ENCODE data around the gene THRB.

The THRB gene

DNA sequence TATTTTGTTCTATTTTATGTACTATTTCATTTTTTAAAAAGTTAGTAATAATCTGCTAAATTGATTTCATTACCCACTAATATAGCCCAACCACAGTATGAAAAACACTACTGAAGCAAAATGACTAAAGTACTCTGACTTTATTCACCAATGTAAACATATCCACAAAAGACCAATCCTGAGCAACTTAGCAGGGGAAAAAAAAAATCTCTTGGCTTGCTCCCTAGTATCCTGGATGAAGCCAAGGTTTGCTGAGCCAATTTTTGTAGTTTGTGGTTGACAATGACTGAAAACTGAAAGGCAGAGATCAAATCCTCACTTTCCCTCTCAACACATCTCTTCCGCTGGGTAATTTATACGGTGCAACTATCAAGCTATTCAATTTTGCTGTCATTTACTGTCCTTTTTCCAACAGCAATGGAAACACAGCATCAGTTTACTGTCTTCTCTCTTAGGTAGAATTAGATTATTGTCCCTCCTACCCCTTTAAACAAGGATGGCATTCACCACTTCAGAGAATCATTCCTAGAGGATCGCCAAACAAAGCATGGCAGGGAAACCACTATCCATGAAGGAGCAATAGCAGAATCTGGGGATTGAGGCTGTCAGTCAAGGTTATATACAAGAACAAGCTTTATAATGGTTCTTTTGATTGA is 149.7 kb downstream of the THRB start:
- DNase-seq: no peak

DNA sequence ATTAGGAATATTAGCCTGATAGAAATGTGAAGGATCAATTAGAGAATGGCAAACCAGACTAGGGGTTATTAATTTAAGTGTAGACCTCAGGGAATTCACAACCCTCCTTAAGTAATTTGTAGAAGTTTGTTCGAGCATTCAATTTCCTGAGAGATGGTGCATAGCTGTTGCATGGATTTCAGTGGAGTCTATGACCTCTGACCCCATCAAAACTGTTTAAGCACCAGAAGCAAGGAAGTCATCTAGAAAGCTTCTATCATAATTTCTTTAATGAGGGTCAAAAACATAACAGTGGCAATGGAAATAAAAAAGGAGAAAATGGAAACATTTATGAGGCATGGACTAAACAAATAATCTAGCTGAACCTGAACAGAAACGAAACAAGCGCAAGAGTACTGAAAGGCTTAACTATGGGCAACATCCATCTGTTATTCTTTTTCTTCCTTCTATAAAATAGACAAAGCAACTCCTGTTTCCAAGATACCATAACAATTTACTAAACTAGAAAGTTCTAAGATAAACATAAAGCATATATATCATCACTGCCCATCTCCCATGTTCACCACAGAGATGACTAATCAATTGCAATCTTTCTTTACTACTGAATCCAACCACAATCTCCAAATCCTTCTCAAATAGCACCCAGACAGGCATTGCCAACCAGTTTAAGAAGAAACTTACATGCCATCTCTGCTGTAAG is 151.4 kb downstream of the THRB start:
- DNase-seq: no peak

DNA sequence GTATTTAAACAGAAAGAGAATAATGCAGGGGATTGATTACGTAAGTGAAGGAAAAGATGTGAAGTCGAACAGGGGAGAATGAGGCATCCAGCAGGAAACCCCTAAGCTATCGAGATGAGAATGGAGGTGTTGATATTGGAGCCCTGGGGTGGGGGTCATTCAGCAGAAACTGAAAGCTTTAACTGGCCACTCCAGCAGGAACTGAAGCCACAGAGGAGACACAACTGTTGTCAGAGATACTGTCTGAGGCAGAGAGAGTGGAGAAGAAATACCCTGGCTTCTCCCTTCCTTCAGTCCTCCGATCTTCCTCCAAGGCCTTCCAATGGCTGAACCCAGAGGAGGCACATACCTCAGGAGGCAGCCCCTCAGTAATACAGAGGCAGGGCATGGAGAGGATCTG is 152.4 kb downstream of the THRB start:
- no peak for DNase-seq

DNA sequence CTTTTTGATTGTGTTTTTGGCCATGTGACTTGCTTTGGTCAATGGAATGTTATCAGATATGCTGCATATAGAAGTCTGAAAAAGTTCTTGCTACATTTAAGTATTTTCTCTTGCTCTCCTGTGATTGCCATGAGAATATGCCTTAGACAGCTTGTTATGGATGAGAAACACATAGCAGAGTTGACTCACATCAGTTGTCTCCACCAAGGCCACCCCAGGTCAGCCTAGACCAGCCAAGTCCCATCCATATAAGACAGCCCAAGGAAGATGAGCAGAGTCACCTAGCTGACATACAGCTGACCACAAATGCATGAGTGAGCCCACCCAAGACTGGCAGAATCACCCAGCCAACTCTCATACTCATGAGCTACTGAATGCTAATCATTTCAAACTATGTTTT is 153.0 kb downstream of the THRB start:
- no peak for DNase-seq

DNA sequence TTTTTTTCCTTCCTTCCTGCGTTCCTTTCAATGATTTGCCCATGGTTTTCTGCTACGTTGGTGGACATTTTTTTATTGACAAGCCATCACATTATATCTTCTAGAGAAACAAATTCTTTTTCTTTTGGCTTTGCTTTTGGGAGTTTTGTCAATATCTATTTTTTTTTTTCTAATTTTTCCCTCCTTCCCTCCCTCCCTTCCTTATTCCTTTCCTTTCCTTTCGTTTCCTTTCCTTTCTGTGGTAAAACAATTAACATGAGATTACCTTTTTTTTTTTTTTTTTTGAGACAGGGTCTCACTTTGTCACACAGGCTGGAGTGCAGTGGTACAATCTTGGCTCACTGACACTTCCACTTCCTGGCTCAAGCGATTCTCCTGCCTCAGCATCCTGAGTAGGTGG is 153.7 kb downstream of the THRB start:
- DNase-seq: no peak

DNA sequence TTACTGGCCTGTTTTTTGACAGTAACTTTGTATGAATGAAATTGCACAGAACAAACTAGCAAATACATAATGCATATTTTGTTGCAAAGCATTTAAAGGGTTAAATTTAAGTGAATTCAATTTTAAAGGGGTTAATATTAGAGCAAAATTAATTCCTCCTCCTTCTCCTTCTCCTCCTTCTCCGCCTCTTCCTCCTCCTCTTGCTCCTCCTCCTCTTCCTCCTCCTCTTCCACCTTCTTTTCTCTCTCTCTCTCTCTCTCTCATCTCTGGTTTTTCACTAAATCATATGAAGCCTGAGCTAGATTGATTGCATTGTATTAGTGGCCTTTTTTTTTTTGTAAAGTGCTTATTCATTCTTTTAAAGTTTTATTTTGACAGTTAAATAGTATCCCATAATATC is 154.5 kb downstream of the THRB start:
- no peak for DNase-seq

DNA sequence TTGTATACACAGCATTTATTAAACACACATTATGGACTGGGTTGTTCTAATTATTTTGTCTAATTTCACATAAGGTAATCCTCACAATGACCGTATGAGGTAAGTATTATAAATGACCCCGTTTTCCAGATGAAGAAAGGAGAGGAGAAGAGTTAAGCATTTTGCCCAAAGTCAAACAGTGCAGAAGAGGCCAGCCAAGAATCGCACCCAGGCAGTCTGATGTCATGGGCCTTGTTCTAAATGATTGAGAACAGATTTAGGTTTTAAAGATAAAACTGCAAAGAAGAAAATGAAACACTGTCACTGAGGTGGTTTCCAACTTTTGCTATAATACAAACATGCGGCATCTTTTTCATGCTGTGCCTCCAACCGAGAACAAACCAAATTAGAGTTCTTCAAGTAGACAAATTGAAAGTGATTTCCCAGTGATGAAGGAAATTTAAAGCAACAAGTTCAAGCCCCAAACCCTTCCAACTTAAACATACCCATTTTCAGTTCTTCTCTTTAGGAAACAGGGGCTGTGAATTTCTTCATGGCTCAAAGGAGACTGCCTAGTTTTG is 155.3 kb downstream of the THRB start:
- no peak for DNase-seq

DNA sequence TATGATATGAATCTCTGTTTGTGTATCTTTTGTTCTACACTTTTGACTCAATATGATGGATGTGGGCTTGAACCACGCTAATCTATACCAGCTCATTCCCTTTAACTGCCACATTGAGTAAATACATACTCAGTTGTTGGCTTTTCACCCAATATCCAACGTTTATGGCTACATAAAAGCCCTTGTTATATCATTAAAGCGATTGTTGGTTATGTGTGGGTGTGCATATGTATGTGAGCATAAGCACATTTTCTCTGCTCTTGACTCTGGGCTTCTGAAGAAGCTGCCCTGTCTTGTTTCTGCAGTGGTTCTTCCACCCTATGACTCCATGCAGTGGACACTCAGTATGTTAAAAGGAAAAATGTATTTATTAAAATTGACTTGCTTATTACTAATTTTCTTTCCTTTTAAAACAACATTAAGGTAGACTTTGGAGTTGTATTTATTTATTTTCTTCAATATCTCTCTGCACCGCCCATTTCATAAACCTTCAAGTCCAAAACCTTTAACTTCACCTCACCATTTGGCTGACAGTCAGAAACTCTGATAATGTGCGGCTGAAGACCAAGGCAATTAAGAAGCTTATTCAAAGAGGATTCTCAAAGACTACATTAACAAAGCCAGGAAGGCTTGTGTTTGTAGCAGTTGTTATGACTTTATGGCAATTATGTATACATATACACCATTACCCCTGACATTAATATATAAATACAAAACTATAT is 156.1 kb downstream of the THRB start:
- no peak for DNase-seq

DNA sequence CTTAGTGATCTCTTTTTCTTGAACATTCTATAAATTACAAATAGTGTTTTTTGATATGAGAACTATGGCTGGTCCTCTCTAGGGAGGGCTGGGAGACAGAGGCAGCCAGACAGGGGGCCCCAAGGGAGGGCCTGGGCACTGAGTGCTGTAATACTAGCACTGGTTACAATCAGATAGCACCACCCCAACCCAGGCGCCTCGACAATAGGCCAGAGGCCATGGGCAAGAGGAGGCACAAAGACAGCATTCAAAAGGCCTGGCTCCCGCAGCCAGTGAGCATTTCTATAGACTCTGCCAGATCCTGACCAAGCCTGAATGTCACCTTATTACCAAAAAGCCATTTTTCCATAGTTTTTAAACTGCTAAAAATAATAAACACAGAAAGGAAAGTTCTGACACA is 158.5 kb downstream of the THRB start:
- no peak for DNase-seq

DNA sequence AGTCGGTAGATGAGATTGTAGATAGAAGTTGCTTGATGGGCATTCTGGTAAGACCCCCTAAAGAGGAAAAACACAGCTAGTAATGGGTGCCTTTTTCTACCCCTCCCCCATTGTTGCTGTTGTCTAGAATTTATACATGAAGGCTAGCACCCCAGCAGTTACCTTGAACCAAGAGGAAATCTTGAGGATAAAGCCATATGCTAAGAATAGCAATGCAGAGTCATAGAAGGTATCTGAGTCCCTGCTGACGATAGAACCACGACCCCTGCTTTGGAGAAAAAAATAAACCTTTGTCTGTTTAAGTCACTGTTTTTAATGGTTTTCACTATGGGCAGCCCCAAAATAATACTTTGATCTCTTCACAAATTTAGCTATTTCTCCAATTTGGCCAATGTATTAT is 162.6 kb downstream of the THRB start:
- DNase-seq: no peak

DNA sequence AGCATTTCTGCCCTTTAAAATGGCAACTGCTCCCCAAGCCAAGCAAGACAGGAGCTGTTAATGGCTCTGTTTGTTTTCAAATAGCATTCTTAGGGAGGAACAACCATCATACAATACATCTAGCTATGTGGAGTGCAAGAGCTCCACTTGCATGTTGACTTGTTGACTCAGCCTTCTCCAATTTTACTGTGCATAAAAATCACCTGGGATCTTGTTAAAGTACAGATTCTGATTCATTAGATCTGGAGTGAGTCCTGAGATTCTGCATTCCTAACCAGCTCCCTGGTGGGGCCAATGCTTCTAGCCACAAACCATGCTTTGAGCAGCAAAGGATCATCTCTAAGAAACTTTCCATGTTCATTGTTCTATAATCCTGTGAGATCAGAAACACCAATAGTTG is 171.4 kb downstream of the THRB start:
- no peak for DNase-seq

DNA sequence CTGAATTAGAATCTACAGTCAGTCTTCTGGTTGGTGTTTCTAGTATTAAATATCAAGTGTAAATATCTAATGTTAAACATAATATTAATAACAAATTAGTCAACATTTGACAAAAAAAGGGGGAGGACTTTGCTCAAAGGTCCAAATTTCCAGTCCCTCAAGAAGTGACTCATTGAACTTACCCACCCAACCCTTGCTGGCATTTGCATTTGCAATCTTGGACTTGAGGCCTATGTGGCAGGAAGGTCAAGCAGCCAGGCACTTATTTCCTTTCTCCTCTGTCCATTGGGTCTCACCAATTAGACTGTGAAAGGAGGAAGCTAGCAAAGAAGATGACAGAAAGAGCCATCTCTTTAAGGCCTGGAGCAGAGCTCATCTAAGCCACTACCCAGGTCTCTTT is 174.0 kb downstream of the THRB start:
- DNase-seq: no peak

DNA sequence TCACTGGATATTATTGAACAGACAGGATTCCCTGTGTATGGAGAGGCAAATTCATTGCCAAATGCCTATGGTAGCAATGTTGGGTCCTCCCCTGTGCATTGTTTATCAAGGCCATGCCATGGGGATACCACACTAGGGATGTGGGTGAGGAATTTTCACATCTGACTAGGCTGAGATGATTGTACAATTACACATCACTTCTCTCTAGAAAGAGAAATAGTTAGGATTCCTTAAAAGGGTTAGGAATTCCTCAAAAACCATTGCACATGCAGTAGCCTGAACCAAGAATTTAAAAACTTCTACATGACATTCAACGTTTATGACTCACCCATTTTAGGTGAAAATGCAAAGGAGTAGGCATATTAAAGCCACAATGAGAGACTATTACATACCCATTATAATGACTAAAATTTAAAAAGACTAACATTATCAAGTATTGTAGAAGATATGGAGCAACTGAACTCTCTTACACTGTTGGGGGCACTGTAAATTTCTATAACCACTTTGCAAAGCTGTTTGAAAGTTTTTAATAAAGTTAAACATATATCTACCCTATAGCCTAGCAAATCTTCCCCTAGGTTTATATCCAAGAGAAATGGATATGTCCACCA is 175.9 kb downstream of the THRB start:
- DNase-seq: no peak

DNA sequence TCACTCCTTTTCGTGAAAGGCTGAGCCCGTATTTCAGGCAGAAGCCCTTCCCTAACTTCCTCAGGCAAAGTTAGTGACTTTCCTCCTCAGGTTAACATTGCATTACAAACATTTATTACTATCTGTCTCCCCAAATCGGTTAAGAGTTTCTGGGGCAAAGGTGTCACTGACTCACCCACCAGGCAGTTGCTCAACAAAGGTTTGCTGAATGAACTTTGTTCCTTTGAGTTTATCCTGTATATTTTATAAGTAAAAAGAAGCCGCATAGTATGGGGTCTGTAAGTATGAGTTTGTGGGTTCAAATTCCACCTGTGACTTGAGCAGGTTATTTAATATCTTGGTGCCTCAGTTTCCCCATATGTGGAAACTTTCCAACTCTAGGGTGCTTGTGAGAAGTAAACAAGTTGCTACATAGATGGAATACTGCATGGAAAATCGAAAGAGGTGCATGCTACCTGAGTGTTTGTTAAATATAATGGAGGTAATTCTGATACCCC is 177.7 kb downstream of the THRB start:
- DNase-seq: no peak

DNA sequence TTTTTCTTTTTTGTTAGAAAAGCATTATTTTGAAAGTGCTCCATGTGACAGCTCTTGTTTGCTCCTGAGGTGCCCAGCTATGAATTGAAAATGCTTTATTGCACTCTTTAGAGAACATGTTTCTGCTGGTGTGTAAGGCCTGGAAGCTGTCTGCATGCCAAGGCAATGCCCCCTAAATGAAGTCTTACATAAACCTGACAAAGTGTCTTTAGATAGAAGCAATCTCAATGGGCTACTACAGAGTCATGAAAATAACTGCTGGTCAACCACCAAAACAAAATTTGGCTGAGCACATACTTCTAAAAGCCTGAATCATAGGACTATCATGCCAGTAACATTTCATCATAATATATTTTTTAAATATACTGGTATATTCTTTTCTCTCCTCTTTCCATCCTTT is 178.7 kb downstream of the THRB start:
- no peak for DNase-seq

DNA sequence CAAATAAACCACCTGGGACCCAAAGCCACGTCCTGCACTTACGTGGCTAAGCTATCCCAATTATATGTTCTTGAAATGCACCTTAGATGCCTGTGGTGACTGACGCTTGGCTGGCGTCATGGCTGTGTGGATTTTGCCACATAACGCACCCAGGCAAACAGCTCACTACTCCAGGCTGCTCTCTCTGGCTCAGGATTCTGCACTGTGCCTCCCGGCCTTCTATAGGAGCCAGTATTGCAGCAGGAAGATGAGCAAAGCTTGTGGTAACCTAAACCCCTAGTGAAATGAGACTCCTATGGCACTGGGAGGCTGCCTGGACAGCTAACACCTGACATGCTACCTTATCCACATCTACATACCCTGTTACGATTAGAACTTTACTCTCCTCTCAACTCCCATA is 179.3 kb downstream of the THRB start:
- no peak for DNase-seq

DNA sequence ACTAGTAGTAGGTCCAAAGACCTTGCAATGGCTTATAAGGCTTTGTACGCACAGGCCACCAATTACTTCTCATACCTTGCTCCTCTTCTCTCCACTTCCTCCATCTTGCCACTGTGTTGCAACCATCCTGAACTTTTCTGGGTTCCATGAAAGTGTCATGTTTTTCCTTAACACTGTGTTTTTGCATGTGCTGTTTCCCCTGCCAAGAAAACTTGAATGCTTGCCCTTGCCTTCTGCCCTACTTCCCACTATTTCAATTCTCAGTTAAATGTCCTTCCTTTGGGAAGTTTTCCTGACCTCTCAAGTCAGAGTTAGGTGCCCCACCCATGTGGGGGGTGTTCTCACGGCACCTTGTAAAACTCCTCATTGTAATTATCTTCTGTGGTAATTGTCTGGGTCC is 182.8 kb downstream of the THRB start:
- no peak for DNase-seq

DNA sequence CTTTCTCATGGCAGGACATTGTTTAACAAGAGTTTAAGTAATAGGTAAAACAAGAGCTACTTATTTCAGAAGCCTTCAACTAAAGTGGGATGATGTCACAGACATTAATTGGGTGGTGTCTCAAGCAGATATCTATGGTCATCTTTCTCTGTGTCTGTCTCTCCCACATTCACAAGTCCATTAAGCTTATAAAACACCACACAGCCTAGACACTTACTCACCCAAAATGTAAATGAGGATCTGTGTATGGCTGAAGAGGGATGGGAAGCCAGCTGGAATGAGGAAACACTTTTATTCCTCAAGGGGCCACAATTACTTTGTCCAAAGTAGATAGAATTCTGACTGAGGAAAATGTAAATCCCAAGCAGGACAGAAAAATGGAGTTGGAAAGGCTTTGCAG is 183.8 kb downstream of the THRB start:
- DNase-seq: no peak

DNA sequence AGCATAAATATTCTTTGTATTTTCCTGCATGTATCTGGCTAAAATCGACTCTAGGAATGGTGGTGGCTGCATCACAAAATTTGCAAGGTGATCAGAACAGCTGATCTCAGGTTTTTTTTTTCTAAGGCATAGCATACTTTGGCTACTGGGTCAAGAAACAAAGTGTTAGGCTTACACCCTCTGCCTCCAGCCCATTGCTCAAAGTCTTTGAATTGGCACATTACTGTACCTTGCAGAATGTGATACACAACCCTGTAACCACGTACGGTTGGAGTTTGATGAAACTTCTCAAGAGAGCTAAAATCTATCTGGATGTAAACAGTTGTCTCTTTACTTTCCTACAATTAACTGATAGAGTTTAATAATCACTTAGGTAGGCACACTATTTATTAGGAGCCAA is 188.1 kb downstream of the THRB start:
- DNase-seq: no peak

DNA sequence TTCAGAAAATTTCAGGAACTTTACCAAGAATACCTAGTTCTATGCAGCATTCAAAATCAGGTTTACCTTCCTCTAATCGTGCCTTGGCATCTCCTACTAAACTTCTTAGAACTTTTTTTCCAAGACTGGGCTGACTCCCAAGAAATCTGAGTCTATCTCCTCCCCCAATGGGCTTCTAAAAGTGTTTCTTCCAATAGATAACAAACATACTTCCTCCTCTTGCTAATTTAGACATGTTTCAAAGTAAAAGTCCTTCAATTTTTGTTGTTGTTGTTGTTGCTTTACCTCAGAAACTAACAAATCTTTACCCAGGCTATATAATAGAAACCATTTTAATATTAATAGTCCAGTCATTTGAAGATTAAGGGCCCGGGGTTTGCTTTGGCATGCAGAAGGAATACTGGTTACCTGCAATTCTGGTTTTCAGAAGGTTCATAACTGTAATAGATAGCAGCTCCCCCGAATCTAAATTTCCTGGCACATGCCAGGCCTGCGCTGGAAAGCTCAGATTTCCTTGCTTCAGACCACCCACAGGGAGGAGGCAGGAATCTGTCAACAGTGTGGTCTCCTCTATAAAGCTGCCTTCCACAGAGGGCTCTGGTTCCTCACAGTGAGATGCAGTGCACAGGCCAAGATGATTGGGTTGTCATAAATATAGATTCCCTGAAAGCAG is 188.7 kb downstream of the THRB start:
- no peak for DNase-seq

DNA sequence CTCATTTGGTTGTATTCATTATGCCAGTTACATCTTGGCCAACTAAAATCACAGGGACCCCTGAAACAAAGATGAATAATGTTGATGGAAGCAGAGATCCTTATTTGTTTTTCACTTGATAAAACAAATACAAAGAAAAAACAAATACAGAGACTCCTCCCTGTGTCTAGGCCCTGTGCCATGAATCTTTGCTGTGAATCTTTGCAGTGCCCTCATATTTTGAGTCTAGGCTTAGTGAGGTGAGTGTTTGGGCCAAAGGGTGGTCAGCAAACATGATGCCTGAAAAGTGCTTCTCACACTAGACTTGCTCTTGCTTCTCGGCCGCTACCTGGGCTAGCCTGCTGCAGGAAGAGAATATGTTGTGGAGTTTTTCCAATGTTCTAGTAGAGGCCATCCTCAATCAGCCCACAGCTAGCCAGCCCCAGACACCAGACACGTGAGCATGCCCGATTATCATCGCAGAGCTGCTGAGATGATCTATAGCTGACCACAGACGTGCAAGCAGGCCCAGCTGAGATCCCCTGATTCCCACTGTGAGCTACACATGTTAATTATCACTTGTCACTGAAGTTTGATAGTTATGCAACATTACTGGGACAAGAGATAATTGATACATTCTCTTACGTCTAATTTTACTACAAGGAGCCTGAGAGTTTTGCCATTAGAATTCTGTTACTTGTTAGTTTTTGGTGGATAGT is 191.4 kb downstream of the THRB start:
- no peak for DNase-seq

DNA sequence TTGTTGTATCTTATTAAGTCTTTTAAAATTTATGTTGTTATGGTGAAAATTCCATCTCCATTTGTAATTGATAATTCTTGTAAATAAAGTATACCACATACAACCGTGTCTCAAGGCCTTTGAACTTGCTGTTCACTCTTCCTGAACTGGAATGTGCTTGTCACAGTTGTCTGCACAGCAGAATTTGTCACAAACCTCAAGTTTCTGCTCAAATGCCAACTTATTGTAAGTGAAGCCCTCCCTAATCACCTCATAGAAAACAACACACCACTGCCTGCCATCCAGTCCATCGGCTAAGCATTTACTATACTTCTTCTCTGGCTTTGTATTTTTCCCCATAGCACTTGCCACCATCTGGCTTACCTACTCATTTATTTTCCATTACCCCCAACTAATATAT is 192.3 kb downstream of the THRB start:
- no peak for DNase-seq

Measured in RPMI8226 (cell line).